ENCODE results near the gene SYT14. TPM values are rescaled to one million over a fixed set of nuclear protein-coding genes. Genes with fewer than 3 reads are reported as not detected.

The SYT14 gene
- total RNA-seq, 1 experiment from 2014 or later: 10.3 TPM

- Histone ChIP-seq H3K27me3 (ENCODE audit: insufficient read depth, low read length) (no peaks in the 10 kb centered on the region), H3K79me1 (ENCODE audit: insufficient read depth, low read depth, low read length, poor library complexity, severe bottlenecking) (no peaks in the 10 kb centered on the region), H3K9ac (ENCODE audit: extremely low read depth, insufficient read length, low read length) (no peak overlapping the region), H4K5ac (ENCODE audit: insufficient read length, low read depth, low read length) (no peak overlapping the region), H2BK12ac (ENCODE audit: insufficient read length, low read depth, low read length) (no peak overlapping the region), H3K23ac (ENCODE audit: insufficient read length, low read depth, low read length) (no peak overlapping the region), H3K14ac (ENCODE audit: insufficient read depth, low read length) (no peak overlapping the region), H3K56ac (ENCODE audit: insufficient read length, low read depth, low read length) (no peak overlapping the region), H2BK5ac (ENCODE audit: insufficient read length, low read length) (no peak overlapping the region), H4K20me1 (ENCODE audit: control insufficient read depth, insufficient read depth, insufficient read length) (no peaks in the 10 kb centered on the region), H3K18ac (ENCODE audit: insufficient read length, low read depth, low read length) (no peak overlapping the region), H2AK5ac (ENCODE audit: insufficient read length, low read length) (no peak overlapping the region), H3K4me2 (ENCODE audit: insufficient read depth, insufficient read length, low read length) (no peak overlapping the region), H3K79me2 (ENCODE audit: insufficient read depth, low read length) (no peaks in the 10 kb centered on the region), H4K91ac (ENCODE audit: insufficient read length, low read depth, low read length) (no peak overlapping the region), H3T11ph (ENCODE audit: low read length) (no peak overlapping the region), H2BK20ac (ENCODE audit: low read depth, low read length, poor library complexity, severe bottlenecking) (no peak overlapping the region), H2BK120ac (ENCODE audit: low read depth, low read length, poor library complexity, severe bottlenecking) (no peak overlapping the region), H2BK15ac (ENCODE audit: low read depth, low read length) (no peak overlapping the region), H3K4me1 (ENCODE audit: insufficient read depth, low read length) (no peaks in the 10 kb centered on the region), H3K23me2 (ENCODE audit: insufficient read length, low read depth, low read length, poor library complexity, severe bottlenecking) (no peaks in the 10 kb centered on the region), H4K8ac (replicated peaks; ENCODE audit: insufficient read length, low read depth, low read length) (no peak overlapping the region), H3K4ac (ENCODE audit: low read depth, low read length) (no peak overlapping the region), H3K9me3 (ENCODE audit: control insufficient read depth, low read depth, low read length) (no peaks in the 10 kb centered on the region), H2AFZ (ENCODE audit: low read length) (no peak overlapping the region), H3K27ac (ENCODE audit: insufficient read length, low read depth, low read length) (no peak overlapping the region)
- DNase-seq: no peak
- no CpG with 5 or more reads among the region's 3 CpGs for WGBS (ENCODE audit: extremely low coverage, insufficient read length, low lambda C conversion rate)
- Mint-ChIP-seq H3K4me3 (no peak overlapping the region), H3K9me3 (peaks cover 0 to 6% of the 10 kb centered on the region in 2 experiments; a peak in 2 of 5 replicates), H3K36me3 (ENCODE audit: insufficient read depth in 1 of 3, low read depth in 3 of 3) (peaks cover 6 to 17% (median 14%) of the 10 kb centered on the region in 3 experiments), H3K27ac (no peak overlapping the region), H3K4me1 (no peaks in the 10 kb centered on the region), H3K27me3 (ENCODE audit: low read depth) (no peaks in the 10 kb centered on the region)
- TF ChIP-seq CTCF (conservative IDR thresholded peaks at IDR 0.05): no peak
Measured at GRCh38 chr1:210093461-210093860, 155.4 kb downstream of the SYT14 start.
